Stimulated activated naive CD8-positive, alpha-beta T cell treated with anti-CD3 and anti-CD28 coated beads, Interleukin-15, amount 100 ng/mL, for 72 hours (primary cell): ENCODE data around the gene KRT7.

ENCODE experiments used
- ATAC-seq: fragments of 150-1000 bp; cut with Tn5 transposase; 2 replicates; pipeline ENCODE4 v1.10.0; 2021; ENCODE audit warnings: mild to moderate bottlenecking, moderate library complexity
- DNase-seq, 2 donors: peaks; one replicate each; pipeline ENCODE4 v3.0.0; 2021 to 2022
- H3K27ac Mint-ChIP-seq, 2 donors: one replicate each; pipeline ENCODE4 v1.8.0; 2022; ENCODE audit warnings: mild to moderate bottlenecking in 2 of 2, mixed read lengths in 2 of 2, moderate library complexity in 2 of 2
- H3K27me3 Mint-ChIP-seq: one replicate; pipeline ENCODE4 v1.8.0; 2022; ENCODE audit warnings: mixed read lengths
- H3K4me1 Mint-ChIP-seq: one replicate; pipeline ENCODE4 v1.8.0; 2022; ENCODE audit warnings: mild to moderate bottlenecking, mixed read lengths
- H3K4me3 Mint-ChIP-seq, 2 donors: one replicate each; pipeline ENCODE4 v1.8.0; 2022; ENCODE audit warnings: mild to moderate bottlenecking in 2 of 2, mixed read lengths in 2 of 2, moderate library complexity in 1 of 2
- H3K9me3 Mint-ChIP-seq, 2 donors: one replicate each; pipeline ENCODE4 v1.8.0; 2022; ENCODE audit warnings: mixed read lengths in 2 of 2

The KRT7 gene

DNA sequence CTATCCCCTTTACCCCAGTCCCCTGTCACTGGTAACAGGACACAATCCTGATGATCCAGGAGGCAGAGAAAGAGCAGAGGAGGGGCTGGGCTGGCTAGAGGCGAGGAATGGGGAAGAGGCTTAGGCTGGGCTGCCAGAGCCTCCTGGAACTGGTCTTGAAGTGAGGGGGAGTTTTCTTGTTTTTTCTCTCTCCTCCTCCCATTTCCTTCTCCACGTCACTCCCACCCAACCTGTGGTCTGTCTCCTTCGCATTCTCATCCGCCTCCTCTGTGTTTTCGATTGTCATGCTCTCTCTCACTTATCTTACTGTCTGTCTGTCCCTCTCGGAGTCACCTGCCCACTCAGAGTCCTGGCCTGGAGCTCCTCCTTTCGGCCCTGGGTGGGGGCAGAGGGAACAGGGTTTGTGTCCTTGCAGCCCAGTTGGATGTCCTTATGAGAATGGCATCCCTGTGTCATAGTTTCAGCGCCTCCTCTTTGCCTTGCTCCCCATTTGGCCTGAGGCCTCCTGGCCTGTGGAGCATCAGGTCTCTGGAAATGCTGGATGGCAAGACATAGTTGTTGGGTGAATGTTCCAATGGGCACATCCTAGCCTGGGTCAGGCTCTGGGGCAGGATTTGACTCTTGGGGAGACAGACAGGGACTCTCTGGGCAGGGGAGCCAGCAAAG is 37.8 kb upstream of the KRT7 start:
- H3K4me3 Mint-ChIP-seq = no peak overlapping the region
- no peak for ATAC-seq
- H3K4me1 Mint-ChIP-seq = no peaks in the 10 kb centered on the region
- peak overlapping the region in 1 of 2 donors; percentile 80 for H3K27ac Mint-ChIP-seq
- H3K27me3 Mint-ChIP-seq = peaks cover 28% of the 10 kb centered on the region
- no peaks in the 10 kb centered on the region for H3K9me3 Mint-ChIP-seq
- no peak for DNase-seq

DNA sequence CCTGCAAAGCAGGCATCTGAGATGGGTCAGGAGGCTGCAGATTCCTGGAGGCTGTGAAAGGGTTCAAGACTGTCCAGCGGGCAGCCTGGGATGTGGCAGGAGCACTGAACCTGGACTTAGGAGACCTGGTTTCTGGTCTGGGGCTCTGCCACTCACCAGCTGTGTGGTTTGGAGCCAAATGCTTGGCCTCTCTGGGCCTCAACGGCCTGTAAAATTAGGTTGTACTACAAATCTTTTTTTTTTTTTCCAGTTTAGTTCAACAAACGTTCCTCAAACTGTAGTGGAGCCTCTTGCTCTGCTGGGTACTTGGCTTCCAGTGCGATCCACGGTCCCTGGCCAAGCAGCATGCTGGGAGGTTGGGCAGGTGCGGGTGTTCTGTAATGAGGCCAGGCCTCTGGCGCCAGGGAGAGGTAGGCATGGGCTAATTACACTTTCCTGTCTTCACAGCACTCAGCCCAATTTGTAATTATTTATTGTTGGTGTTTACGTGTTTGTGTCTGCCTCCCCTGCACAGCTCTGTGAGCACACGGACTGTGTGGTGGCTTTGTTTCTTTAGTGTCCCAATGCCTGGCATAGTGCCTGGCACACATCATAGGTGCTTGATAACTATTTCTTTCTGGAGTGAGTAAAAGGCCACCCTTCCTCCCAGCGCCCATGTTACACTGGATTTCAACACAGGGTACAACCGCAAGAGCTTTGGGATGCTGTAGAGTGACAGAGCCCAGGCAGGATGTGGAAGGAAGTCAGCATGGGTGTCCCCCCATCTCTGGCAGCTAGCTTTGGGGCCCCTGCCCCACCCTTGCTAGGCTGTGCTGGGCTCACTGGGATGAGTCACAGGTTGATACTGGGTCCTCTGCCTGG is 35.4 kb upstream of the KRT7 start:
- ATAC-seq = no peak
- peak overlapping the region in 1 of 2 donors; percentile 32 for H3K27ac Mint-ChIP-seq
- peaks cover 42% of the 10 kb centered on the region for H3K27me3 Mint-ChIP-seq
- no peak for DNase-seq
- H3K9me3 Mint-ChIP-seq = no peaks in the 10 kb centered on the region
- H3K4me3 Mint-ChIP-seq = no peak overlapping the region
- peaks cover 7% of the 10 kb centered on the region for H3K4me1 Mint-ChIP-seq

DNA sequence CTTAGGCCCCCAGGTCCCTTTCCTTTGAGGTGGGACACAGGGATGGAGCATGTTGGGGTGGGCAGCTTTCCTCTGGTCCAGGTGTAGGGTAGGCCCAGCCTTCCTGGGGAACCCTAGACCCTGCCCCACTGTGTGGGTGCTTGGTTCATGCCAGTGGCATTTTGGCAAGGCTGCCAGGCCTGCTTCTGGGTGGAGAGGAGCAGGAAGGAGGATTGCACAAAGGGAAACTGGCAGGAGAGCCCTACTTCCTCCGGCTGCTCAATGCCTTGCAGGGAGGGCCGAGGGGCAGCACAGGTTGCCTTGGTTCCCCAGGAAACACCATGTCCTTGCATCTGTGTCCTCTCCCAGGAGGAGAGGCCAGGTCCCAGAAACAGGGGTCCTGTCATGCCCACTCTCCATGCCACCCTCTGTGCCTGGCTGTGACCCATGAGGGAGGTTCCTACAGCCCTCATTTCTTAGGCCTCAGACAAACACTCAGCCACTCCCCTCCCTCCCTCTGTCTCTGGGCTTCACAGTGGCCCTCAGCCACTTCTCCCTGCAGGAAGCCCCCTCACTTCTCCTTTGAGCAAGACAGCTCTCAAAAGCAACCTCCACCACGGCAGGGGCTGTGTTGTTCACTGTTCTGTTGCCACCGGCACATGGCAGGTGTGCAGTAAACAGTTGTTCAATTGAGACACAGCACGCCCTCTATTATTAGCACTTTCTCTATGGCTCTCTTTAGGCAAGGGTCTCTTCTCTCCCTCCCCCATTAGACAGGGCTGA is 34.4 kb upstream of the KRT7 start:
- Mint-ChIP-seq H3K4me3 (no peak overlapping the region), H3K27me3 (peaks cover 53% of the 10 kb centered on the region), H3K9me3 (no peaks in the 10 kb centered on the region), H3K4me1 (peaks cover 15% of the 10 kb centered on the region), H3K27ac (peak overlapping the region in 1 of 2 donors; percentile 38)
- DNase-seq (no peak), ATAC-seq (no peak)

DNA sequence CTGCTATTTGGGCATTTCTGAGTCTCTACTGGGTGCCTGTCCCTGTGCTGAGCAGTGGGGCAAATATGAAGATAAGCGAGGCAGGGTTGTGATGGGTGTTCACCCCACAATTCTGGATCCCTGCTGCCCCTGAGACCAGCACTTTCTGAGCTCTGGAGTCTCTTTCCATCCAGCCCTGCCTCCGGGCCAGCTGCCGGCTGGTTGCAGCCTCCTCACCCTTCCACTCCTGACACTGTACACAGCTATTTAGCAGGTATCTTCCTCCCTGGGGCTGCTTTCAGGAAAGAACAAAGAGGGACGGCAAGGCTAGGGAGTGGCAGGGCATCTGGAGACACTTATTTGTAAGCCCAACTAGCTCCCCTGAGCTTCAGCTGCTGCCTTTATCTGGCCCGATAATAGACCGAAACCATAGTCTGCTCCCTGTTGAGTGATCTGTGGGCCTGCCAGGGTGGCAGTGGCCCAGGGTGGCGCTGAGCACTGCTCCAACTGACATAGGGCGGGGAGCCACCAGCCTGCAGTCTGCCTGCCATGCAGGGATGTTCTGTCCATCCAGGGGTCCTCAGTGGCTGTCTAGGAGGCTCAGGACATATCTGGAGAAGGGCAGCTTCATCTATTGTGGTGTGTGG is 33.6 kb upstream of the KRT7 start:
- DNase-seq = no peak
- Mint-ChIP-seq H3K4me3 (no peak overlapping the region), H3K27me3 (peaks cover 47% of the 10 kb centered on the region), H3K27ac (peak overlapping the region in 1 of 2 donors; percentile 38), H3K9me3 (no peaks in the 10 kb centered on the region), H3K4me1 (peaks cover 15% of the 10 kb centered on the region)
- ATAC-seq = no peak

DNA sequence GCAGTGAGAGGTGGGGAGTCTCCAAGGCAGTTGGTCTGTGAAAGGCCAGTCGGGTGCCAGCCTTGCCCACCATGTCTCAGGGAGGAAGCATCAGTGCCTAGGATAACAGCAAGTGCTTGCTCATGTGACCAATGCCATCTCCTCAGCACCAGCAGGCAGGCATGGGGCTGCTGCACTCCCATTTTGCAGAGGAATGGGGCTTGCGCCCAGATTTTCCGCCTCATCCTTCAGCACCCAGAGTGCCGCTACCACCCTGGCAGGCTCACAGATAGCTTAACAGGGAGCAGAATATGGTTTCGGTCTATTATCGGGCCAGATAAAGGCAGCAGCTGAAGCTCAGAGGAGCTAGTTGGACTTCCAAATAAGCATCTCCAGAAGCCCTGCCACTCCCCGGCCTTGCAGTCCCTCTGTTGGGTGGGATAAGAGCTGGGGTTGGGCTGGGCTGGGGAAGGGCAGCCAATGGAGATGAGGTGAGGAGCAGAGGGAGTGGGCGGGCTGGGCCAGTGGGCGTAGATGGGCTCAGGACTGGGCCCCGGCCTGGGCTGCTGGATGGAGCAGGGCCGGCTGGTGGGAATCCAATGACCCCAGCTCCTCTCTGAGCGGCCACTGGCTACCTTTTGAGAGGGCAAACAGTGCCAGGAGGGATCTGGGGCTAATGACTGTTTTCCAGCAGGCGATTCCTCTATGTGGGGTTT is 32.8 kb upstream of the KRT7 start:
- H3K27me3 Mint-ChIP-seq = peaks cover 39% of the 10 kb centered on the region
- peak overlapping the region in 1 of 2 donors; percentile 37 for H3K27ac Mint-ChIP-seq
- DNase-seq (no peak), ATAC-seq (no peak)
- peaks cover 15% of the 10 kb centered on the region for H3K4me1 Mint-ChIP-seq
- H3K4me3 Mint-ChIP-seq = no peak overlapping the region
- H3K9me3 Mint-ChIP-seq = no peaks in the 10 kb centered on the region

DNA sequence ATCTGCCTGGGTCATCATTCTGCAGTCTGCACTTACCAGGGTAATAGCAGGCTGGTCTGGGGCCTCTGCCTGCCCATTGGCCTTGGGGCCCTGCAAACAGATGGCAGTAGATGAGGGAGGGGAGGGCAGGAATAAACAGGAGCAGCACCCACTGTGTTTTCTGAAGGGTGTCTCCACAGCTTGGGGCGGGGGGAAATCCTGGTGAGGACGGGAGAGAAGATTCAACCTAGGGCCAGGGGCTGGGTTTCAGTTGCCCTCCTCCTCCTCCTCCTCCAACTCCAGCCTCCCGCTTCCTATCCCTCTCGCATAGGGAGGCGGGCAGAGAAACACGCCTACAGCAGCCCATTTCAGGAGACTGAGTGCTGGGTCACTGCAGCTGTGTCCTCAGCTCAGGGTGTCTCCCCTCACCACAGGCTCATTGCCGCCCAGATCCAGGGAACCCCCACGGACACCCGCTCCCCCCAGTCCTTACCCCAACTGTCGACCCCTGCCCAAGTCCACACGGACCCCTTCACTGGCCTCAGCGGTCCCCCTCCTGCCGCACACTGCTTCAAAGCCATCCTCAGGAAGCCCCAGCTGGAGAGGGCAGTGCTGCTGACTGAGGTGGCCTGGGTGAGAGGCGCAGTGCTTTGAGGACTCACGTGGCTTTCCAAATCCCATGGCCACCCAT is 32.1 kb upstream of the KRT7 start:
- peaks cover 15% of the 10 kb centered on the region for H3K4me1 Mint-ChIP-seq
- H3K4me3 Mint-ChIP-seq = no peak overlapping the region
- ATAC-seq (no peak), DNase-seq (no peak)
- H3K27ac Mint-ChIP-seq = peak overlapping the region in 1 of 2 donors; percentile 37
- no peaks in the 10 kb centered on the region for H3K9me3 Mint-ChIP-seq
- H3K27me3 Mint-ChIP-seq = peaks cover 35% of the 10 kb centered on the region

DNA sequence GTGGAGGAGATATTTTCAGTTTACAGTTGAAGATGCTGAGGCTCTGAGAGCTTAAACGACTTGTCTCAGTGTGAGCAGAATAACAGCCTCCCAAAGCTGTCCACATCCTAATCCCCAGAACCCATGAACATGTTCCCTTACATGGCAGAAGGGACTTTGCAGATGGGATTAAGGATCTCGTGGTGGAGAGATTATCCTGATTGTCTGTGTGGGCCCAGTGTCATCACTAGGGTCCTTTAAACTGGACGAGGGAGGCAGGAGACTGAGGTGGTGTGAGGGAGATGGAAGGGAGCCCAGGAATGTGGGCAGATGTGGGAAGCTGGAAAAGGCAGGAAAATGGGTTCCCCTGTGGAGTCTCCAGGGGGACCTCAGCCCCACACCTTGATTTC is 31.6 kb upstream of the KRT7 start:
- Mint-ChIP-seq H3K4me1 (peaks cover 15% of the 10 kb centered on the region), H3K9me3 (no peaks in the 10 kb centered on the region), H3K27me3 (peaks cover 35% of the 10 kb centered on the region), H3K4me3 (no peak overlapping the region), H3K27ac (no peak overlapping the region)
- ATAC-seq (no peak), DNase-seq (no peak)

DNA sequence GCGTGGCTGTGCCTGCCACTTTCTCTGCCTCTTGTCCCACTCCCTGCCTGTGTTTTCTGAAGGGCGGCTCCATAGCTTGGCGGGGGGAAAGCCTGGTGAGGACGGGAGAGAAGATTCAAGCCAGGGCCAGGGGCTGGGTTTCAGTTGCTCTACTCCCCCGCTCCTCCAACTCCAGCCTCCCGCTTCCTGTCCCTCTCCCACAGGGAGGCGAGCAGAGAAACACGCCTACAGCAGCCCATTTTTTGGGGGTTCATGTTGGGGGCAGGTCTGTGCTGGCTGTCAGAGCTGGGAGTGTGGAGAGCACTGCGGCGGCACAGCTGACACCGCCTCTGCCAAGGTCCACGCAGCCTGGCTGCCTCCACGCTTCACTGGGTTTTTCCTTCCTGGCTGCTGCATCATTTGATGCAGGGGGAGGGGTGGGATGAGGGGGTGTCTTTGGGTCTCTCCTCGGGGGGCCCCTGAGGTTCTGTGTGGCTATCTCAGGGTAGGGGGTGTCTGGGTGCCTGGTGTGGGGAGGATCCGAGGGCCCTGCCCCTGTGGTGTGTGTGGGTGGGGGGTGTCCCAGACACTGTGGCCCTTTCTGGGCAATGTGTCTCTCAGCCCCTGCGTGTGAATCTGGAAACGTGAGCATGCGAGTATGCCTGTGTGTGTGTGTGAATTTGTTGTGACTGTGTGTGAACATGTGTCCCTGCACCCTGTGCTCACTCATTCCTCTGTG is 30.5 kb upstream of the KRT7 start:
- H3K9me3 Mint-ChIP-seq = no peaks in the 10 kb centered on the region

DNA sequence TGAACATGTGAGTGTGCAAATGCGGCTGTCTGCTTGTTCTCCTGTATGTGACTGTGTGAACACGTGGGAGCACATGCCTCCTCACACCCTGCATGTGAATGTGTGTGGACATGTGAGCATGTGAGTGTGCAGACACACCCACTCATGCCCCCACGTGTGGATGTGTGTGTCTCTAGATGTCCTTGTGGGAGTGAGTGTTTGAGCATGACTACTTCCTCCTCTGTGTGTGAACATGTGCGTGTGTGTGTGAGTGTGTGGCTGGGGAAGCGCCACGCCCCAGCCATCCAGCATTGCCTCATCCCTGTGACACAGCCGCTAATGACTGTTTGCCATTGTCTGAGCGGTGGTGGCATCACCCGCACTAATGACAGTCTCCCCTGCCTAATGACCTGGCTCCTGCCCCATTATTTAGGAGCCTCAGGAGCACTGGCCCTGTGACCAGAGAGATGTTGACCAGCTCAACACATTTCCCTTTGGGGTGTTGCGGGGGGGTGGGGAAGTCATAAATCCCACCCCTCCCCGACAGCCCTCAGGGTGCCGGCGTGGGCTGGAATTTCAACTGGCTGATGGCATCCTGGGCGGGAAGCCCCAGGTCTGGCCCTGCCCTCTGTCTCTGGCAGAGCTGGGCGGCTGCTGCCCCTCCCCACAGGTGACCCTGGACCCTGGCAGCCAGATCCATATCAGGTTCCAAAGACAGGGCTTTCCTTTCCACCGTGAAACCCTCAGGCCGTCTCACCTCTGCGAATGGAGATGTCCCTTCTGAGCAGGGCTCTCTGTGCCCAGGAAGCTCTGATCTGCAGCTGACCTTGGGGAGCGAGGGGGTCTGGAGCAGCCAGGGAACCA is 29.7 kb upstream of the KRT7 start:
- DNase-seq = peak in 1 of 2 donors; percentile 19
- Mint-ChIP-seq H3K4me3 (no peak overlapping the region), H3K4me1 (peaks cover 15% of the 10 kb centered on the region), H3K9me3 (no peaks in the 10 kb centered on the region), H3K27me3 (peaks cover 43% of the 10 kb centered on the region), H3K27ac (peak overlapping the region in 1 of 2 donors; percentile 45)
- ATAC-seq = peak; percentile 69

More for the DNA sequence above, 30.5 kb upstream of the KRT7 start:
- Mint-ChIP-seq H3K4me1 (peaks cover 15% of the 10 kb centered on the region), H3K27ac (no peak overlapping the region), H3K27me3 (peaks cover 43% of the 10 kb centered on the region), H3K4me3 (no peak overlapping the region)
- ATAC-seq (peak; percentile 47), DNase-seq (no peak)

DNA sequence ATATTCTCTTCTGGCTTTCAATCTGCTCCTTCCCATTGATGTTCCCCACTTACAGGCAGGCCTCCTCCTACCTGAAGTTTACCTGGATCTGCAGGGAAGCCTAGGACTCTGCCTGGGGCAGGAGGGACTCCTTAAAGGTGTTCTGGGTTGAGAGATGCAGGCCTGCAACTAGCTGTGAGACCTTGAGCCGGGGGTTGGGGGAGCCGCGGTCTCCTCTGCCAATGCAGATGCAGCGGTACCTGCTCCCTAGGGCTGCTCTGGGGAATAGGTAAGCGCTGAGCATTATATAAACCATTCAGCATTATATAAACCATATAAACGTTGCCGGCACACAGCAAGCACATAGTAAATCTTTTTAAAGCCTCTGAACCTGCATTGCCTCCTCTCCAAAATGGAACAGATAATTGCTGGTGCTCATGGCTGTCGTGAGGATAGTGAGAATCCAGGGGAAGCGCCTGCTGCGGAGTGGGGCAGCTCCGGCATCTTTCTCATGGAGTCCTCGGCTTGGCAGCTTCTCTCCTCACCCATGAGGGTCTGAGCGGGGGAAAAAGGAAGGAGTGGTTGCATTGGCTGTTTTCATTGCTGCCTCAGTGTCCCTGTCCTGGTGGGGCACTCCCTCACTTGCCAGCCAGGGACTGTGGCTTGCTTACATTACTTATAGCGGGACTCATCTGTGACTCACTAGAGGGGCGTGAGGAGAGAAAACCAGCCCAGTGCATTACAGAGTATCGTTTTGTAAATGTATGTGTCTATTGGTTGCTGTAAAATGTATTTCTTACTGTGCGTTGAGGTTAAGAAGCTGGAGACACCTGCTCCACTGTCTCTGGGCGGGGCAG is 28.7 kb upstream of the KRT7 start:
- Mint-ChIP-seq H3K4me1 (peaks cover 15% of the 10 kb centered on the region), H3K27ac (peak overlapping the region in 1 of 2 donors; percentile 29), H3K27me3 (peaks cover 43% of the 10 kb centered on the region), H3K9me3 (no peaks in the 10 kb centered on the region), H3K4me3 (no peak overlapping the region)
- ATAC-seq = no peak
- DNase-seq = no peak

DNA sequence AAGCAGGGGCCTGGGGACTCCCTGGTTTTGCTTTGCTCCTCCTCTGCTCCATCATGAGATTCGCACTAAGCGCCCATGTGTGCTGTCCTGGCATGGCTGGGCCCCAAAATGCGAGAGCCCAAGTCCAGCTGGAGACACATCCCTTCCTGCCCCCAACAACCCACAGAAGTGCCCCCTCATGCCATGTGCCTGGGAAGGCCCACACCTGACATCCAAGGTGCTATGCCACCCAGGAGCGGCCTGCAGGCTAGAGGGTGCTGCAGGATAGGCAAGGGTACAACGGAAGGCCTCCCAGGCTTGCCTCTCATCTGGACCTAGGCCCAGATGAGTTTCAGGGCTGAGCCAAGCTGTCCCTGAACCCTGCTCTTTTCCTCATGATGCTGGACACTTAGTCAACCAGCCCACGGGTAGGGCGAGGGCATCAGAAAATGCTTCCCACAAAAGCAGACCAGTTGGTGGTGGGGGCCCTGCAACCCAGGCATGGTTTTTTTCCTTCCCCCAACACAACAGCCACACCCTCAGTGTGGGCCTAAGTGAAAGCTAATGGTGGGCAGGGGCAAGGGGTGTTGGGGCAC is 28.0 kb upstream of the KRT7 start:
- Mint-ChIP-seq H3K27me3 (peaks cover 43% of the 10 kb centered on the region), H3K4me1 (peaks cover 15% of the 10 kb centered on the region), H3K9me3 (no peaks in the 10 kb centered on the region), H3K27ac (no peak overlapping the region), H3K4me3 (no peak overlapping the region)
- DNase-seq (no peak), ATAC-seq (no peak)

DNA sequence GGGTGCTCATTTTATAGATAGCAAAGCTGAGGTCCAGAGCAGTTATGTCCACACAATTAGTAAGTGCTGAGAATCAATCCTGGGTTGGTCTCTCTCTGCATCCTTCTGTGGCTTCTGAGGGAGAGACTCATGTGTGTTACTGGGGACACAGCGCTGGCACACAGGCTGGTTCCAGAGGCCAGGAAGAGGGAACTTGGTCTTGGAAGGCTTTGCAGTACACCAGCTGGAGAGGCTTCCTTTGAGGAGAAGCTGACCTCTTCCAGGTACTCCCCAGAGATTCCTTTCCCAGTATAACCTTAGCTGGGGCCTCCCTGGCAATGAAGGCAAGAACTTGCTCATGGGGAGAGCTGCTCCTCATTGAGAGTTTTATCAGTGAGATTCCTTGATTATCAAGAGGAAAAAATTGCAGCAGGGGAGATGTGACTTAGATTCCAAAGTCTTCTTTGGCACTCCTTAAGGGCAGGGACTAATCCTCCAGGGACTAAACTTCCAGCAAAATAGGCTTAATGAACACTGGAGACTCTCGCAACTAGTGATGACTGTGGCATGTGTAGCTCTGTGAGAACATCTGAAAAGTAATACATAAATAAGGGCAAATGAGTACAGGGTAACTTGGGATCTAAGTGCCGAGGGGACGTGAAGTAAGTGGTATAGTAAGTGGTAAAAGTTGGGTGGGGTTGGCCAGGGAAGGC is 27.3 kb upstream of the KRT7 start:
- Mint-ChIP-seq H3K4me1 (peaks cover 15% of the 10 kb centered on the region), H3K27ac (peak overlapping the region in 1 of 2 donors; percentile 58), H3K4me3 (no peak overlapping the region), H3K9me3 (no peaks in the 10 kb centered on the region), H3K27me3 (peaks cover 37% of the 10 kb centered on the region)
- no peak for DNase-seq
- ATAC-seq = no peak
